ENCODE measurements around the gene SDSL.

- TF ChIP-seq LEF1 (IDR thresholded peaks at IDR 0.05; ENCODE audit: borderline replicate concordance): no peak
- no peak for TF ChIP-seq HDGF (IDR thresholded peaks at IDR 0.05; ENCODE audit: borderline replicate concordance)
- no peak for TF ChIP-seq PKNOX1 (IDR thresholded peaks at IDR 0.05)
- TF ChIP-seq FOXA1 (IDR thresholded peaks at IDR 0.05): no peak
- no peak for TF ChIP-seq SP1 (IDR thresholded peaks at IDR 0.05)
- no peak for TF ChIP-seq BHLHE40 (IDR thresholded peaks at IDR 0.05; ENCODE audit: borderline replicate concordance)
- TF ChIP-seq FOXM1 (IDR thresholded peaks at IDR 0.05; ENCODE audit: borderline replicate concordance): no peak
- no peak for TF ChIP-seq ELF4 (IDR thresholded peaks at IDR 0.05)
- no peak for TF ChIP-seq NFRKB (IDR thresholded peaks at IDR 0.05)
- TF ChIP-seq ZNF384 (IDR thresholded peaks at IDR 0.05): no peak
- no peak for TF ChIP-seq TARDBP (IDR thresholded peaks at IDR 0.05)
- TF ChIP-seq FOXK2 (IDR thresholded peaks at IDR 0.05): no peak
- TF ChIP-seq SUZ12 (IDR thresholded peaks at IDR 0.05): no peak
- no peak for TF ChIP-seq ARNT (IDR thresholded peaks at IDR 0.05)
These were observed 33.8 kb upstream of the SDSL start for GRCh38 chr12:113388351-113388750.

All from HEK293T (cell line).